Stimulated activated CD8-positive, alpha-beta memory T cell treated with anti-CD3 and anti-CD28 coated beads, Interleukin-4, amount 100 ng/mL, for 4 hours (primary cell): Measurements from ENCODE around the gene TUB.

Experiments
- DNase-seq, 2 donors: peaks; one replicate each; pipeline ENCODE4 v3.0.0-alpha.2; 2020; ENCODE audit warnings: low read depth in 2 of 2, low spot score in 1 of 2

The TUB gene

DNA sequence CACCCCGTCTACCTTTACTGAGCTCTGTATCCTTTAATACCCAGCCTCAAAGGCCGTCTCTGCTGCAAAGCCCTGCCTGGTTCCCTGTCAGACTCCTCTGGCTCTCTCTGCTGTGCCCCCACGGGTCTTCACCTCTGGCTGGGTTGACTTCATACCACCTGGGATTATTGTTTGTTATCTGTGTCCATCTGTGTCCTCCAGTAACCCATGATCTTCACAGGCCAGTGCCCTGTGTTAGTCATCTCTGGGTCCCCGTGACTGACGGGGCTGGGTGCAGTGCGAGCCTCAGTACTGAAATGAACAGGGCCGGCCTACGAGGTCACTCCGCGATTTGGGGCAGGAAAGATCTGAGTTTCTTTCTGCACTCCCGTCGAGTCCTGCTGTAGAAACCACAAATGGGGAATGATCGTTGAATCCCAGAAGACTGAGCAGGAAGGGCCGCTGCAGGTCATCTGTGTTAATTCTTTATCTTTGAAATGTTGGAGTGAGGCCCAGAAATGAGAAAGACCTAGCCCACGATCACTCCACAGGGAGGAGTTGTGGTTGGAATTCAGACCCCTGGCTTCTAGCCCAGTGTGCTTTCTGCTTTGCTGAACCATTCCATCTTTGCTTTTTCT is 12.3 kb upstream of the TUB start:
- no peak for DNase-seq

DNA sequence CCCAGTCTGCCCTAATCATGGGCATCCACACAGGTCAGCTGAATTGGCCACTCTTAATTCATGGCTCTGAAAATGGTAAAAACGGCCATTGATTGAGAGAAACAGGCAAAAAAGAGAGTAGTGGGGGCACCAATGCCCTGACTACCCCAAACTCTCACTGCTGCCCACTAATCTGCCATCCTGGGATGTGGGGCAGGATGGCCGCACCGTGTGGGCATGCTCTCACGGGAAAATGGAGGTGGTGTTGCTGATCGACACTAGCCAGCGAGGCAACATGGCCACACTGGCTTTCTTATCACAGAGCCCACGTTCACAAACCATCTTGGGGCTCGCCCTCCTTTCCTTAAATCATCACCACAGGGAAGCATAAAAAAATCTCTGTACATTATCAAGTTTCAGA is 11.2 kb upstream of the TUB start:
- no peak for DNase-seq

DNA sequence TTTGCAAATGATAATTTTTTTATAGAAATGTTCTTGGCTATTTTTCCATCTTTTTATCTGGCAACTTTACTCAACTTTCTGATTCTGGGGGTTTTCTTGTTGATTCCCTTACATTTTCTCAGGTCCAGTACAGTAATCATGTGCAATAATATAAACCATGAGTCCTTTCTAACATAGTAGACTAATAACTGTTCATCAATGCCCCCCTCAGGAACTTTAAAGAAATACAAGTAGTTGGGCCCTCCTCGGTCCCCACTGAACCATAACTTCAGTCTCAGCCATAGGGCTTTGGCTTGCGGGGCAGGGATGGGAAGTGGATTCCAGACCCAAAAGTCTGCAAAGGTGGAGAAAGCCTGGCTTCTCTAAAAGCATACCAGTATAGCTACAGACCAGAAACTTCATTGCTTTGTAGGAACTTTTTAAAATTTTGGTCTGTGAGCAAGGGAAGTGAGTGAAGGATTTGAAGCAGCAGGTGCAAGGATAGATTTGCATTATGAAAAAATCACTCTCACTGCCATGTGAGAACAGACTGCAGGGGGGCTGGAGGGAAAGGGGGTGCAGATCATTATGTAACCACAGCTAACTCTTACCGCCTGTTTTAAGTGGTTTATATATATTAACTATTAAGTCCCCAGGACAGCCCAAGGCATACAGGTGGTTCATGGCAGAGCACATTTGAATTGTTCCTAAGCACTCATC is 10.4 kb upstream of the TUB start:
- DNase-seq = no peak

DNA sequence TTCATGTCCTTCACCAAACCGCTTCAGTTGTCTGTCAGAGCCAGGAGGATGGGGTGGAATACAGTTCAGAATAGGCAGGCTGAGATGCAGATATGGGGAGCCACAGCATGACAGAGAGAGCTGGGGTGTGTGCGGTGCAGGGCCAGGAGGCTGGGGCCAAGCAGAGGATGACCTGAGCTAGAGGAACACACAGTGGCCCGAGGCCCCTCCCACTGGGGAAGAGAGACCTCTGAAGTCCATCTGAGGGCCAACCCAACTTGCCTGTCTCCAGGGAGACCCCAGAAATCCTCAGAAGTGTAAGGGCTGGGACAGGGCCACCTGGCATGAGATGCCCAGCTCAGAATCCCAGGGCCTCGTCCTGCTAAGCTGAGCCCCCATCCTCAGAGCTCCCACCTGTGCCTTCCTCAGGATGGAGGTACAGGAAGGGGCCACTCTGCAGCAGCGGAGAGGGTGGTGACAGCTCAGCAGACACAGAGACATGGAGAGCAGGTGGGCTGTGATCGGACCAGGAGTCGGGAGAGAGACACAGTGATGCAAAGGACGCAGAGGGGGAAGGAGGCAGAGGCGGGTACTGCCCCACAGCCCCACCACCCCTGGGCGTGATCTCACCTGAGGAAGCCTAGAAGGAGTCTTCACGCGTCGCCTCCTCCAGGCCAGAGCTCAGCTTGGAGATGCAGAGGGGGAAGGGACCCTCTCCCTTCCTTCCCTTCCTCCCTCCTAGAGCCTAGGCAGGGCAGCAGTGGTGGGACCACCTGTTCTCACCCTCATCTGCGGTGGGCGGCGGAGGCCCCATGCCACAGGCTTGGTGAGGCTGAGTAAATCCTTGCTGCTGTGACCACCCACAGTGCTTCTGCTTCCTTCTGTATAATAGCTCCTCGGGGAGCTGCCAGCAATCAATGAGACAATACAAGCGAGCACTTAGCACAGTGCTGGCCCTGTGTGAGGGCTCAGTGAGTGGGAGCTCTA is 9.1 kb upstream of the TUB start:
- DNase-seq = no peak

DNA sequence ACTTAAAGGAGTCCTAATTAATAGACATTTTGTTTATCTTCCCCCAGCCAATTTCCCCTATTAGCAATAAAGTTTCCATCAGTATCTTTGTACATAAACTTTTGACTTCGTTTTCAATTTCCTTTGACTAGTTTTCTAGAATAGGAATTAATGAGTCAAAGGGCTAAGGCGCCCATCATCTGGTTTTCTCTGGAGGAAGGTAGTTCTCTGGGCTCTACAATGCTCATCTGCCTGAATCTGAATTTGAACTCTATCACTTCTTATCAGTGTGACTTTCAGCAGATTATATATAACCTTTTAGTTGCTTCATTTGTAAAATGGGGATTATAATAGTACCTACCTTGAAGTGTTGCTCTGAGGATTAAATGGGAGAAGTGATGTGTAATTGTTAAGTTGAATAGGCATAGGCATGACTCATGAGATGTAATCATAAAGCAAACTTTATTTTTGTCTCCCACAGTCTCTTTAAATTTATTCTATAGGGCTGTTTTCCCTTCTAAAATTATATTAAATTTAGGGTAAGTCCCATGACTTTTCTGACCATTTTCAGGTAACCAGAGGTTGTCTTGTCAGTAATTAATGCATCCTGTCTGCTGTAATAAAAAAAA is 5.8 kb upstream of the TUB start:
- no peak for DNase-seq

DNA sequence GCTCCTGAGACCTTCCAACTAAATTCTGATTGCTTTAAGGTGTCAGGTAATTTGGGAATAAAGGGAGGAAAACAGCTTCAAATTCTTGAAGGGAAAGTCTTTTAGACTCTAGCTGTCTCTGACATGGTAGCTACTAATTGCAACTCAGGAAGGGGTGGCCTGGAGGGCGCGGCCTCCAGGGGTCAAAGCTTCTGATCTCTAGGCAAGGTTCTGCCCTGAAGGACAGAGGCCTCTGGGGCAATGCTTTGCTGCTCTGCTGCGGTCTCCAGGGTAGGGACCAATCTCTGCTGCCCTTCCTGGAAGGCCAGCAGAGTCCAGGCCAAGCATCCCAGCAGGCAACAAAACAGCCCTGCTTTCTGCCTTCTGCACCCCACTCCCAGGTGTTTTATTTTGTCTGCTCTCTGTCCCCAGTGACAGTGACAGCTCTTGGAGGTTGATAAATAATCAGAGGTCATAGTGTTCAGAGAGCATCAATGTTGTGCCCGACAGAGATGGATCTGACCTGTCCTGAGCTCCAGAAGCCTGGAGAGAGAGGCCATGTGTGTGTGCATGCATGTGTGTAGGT is 1.8 kb upstream of the TUB start:
- no peak for DNase-seq

DNA sequence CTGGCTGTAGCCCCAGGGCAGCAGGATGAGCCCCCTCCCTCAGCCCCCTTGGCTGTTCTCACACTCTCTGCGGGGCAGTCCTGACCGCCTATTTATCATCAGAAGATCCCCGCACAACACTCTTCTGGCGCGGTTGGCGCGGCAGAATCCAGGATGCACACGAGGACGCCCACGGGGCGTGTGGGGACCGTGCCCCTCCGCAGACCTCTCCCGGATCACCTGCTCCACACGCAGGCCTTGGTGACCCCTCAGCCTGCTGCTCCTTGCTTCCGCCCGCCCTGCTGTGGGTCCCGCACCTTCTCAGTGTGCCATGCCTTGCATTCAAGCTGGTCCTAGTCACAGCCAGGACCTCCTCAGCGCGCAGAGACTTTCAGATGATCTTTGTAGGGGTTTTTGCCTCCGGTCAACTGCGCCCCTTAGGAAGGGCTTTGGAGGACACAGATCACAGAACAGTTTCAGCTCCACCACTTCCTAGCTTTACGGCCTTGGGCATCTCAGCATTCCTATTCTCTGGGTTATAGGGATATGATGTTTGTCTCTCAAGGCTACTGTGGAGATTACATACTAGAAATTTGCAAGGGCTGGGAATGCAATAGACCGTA is 841 bp upstream of the TUB start:
- DNase-seq = no peak

DNA sequence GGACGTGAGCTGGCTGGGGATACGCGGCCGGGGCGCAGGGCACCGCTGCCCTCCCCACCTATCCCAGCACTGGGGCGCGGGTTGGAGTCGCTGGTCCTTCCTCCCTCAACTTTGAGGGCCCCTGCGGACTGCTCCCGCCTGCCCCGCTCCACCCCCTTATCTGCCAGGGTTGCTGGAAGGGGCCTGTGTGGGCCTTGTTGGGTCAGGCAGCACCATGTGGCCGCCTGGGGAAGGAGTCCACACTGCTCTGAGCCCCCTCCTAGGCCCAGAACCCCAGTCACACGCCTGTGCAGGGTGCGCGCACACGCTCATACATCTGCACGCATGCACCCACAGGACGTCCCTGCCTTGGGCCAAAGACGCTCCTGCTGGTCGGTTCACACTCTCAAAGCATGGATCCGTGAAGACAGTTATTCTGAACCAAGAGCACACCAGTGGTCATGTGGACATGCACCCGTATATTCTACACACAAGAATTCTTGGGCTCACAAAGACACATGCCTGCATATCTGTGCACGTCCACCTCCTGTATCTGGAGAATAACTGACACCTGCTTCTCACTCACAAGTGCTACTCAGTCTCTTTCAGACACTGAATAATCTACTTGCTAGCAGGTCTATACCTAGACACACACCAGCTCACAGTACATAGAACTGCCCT is 710 bp downstream of the TUB start:
- DNase-seq = no peak

DNA sequence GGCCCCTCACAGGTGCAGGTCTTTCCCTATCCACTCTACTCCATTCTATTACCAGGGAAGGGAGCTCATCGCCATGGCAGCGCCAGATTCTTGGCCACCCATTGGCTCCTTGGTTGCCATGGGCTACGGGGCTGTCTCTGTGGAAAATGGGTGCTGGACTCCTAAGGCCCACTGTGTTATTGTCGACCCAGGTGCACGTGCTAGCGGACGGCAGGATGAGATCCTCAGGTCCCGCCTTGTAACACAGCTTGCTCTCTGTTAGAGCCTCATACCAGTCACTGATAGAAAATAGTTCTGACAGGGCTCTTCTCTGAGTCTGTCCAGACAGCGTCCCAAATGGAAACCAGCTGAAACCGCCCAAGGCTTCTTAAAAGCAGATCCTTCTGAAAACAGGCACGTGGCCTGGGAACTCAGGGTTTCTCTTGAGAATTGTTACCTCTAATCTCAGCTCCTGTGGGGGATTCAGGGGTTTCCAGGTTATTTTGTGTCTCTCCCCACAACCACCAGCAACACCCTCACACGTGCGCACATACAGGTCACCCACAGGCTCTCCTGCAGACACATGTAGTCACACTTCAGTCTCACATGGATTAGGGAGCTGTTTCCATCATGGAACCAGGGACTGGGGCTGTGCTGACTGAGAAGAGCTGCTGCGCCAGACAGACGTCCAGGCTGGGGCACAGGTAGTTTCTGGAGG is 1.5 kb downstream of the TUB start:
- no peak for DNase-seq

DNA sequence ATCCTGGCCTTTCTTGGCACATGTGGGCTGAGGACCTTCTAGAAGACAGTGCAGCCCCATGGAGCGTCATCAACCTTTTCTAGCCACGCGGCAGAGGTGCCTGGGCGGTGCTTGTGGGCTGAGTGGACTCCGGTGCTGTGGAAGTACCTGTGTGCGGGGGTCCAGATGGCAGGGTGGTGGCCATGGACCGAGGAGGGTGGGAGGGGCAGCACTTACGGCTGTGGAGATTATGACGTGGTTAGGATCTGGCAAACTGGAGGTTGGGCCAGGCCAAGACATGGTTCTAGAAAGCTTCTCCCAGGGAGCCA is 2.0 kb downstream of the TUB start:
- no peak for DNase-seq

DNA sequence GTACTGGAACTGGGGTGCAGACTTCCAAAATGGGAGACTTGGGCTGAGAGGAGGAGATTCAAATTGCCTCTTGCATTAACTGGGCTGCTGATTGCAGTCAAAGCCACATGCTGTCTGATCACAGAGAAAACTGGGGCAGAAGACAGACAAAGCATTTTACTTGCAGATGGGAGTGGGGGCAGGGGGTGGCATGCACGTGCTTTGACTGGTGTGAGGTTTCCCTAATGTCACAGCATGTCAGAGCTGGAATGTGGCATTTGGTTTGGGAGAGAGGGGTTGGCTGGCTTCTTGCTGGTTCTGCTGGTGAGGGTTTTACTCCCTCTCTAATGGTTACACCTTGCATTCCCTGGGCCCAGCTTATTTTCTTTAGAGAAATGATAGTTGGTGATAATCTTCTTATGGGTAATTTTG is 2.9 kb downstream of the TUB start:
- no peak for DNase-seq

DNA sequence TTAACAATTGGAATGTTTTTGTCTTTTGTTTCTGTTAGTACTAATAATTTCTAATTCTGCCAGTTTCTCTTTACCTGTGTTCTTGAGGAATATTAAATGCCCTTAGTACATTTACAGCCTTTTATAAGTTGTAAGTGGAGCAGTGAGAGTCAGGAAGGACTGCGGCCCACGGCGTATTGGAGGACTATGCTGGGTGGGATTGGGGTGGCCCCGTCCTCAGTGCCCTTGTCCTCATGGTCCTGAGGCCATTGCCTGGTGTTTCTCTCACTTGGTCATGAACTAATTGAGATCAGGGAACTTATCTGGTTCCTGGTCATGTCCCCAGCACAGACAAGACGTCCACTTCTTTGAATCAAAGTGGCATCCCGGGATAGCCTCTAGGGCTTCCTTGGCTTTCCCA is 3.3 kb downstream of the TUB start:
- DNase-seq = no peak

DNA sequence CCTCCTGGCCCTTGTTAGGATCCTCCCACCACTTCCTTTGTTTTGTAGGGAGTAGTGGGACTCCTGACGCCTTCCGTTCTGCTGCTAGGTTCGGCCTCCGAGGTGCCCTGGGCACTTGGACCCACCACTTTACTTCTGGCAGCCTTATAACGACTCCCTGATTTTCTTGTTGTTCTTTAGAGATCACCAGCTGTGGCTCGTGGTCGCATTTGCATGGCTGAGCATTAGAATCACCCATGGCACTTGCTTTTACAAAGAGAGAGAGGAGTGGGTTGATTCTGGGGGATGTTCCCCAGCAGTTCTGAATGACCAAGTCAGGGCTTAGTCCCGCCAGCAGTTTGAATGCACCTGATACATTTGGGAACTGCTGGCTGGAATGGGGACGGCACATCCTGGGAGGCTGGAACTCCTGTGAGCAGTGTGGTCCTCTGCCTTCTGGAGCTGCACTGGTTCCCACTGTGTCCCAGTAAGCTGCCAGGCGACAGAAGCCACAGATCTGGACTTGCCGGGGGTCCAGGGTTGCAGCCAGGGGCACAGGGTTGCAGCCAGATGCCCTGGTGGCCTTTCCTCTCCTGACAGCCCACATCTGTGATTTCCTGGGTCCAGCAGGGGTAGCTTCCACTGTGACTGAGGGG is 4.1 kb downstream of the TUB start:
- DNase-seq = no peak

DNA sequence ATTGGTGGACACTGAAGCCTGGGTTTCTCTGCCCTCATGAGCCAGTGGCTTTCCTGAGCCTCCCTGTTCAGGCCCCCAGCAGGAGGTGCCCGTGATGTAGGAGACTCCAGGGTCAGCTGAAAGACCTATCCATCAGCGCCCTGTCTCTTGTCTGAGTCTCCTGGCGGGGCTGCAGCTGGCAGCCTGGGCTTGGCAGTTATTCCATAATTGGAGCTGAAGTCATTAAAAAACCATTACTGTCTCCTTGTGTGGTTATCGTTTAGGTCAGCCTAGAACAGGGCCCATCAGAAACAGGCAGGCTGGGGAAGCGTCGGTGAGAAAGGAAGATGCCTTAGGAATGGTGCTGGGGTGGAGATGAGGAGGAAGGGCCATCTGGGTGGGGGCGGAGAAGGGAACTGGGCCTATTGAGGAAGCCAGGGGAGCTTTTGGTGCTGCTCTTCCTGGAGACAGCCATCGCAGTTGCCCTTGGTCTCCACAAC is 5.0 kb downstream of the TUB start:
- DNase-seq = no peak

DNA sequence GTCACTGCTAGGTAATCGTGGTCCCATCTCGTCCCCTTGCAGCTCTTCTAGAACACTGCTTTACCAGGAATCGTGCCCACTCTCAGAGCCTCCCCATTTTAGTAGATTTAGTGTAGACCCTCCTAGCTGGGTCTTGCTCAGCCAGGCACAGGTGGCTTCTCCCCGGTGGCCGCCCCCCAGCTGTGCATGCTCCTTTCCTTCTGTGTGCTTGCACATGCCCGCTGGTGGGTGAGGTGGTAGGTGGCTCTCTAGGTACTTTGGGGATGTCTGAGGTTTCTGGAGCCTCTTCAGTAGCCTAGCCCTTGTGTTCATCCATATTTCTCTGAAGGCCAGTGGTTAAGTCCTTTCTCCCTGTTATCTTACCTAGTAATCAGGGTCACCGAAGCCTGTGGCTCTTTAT is 5.6 kb downstream of the TUB start:
- DNase-seq = no peak

DNA sequence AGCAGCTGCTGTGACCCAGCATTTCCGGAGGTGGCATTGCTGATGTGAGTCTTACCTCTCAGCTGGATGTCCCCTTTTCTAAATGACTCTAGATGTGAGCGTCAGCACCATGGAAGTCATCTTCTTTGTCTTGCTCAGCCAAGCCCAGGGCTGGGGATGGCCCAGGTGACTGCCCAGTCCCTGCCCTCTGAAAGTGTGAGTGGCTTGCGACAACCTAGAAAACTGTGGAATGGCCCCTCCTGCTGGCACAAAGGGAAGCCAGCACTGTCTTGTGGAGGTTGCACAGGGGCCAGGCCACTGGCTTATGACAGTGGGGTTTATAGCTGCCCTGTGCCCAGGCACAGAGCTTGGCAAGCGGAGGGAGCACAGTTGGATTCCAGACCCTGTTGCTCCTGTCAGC is 6.2 kb downstream of the TUB start:
- no peak for DNase-seq

DNA sequence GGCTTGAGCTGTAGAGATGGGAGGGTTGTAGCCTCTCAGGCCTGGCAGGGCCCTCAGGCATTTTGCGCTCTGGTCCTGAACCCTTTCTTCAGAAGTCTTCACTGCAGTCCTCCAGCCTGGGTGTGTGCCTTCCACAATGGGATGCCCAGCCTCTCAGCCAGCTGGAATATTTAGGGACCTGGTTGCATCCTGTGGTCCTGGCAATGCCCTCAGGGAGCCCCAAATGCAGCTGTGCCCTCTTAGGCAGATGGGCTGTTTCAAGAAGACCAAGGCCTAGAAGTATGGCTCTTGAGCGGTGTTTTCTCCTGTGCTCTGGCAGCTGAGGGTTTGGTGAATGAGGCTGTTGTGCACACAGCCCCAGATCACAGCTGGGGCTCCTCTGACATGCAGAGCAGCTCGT is 6.7 kb downstream of the TUB start:
- DNase-seq = no peak

DNA sequence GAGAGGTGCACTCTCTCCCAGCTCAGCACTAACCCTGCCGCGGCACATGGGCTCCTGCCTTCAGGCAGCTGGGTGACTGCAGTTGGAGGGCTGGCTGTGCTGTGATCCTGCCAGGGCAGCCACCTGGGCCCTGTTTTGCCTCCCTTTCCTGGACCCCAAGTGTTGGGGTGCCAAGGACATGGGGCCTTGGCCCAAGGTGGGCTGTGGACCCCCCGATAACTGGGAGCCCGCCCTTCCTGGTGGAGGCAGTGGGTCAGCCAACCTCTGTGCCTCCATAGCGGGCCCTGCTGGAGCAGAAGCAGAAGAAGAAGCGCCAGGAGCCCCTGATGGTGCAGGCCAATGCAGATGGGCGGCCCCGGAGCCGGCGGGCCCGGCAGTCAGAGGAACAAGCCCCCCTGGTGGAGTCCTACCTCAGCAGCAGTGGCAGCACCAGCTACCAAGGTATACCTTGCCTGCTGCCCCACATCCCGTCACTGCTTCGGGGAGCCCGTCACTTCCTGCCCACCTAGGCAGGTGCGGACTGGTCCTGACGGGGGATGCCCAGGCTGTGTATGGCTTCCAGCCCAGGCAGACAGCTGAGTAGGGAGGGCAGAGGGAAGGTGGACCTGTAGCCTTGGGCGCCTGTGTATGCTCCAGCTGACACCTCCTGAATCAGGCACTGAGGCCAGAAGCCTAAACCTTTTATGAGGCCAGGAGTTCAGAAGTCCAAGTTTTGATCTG is 8.9 kb downstream of the TUB start:
- DNase-seq = no peak

DNA sequence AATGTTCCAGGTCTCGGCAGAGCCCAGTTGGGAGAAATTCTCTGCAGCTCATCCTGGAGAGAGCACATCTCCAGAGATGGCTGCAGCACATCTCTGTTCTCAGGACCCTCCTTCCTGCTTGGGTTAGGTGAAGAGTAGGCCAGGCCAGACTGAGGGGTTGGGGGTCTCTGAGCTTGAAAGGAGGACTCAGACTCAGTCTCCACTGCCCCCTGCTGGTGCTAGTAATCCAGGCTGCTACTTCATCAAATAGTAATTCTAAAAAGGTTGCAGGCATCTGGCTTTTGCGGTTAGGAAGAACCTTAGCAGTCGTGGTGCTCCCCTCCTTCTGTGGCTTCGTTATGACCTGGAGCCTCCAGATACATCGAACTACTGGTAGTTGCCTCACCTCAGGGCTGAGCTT is 9.7 kb downstream of the TUB start:
- no peak for DNase-seq
